HCT116 (cell line): ENCODE results near the gene SLC4A7. TPM values are rescaled to one million over a fixed set of nuclear protein-coding genes. Genes with fewer than 3 reads are reported as not detected.

Experiments used
- ATAC-seq: fragments of 200-7000 bp; cut with Tn5 transposase; 2 replicates; pipeline ENCODE4 v1.9.1; 2020; ENCODE audit warnings: mild to moderate bottlenecking, moderate library complexity
- BruUV-seq: library from RNA; stranded (reverse); fragments of 400-500 nt; replicated peaks from 2 replicates; lab custom pipeline; 2021; lab: Mats Ljungman, UMichigan
- CTCF ChIA-PET: fragments of 300-600 bp; sonication (Branson Sonifier 250); formaldehyde crosslinking; loops from one replicate; lab custom pipeline; 2021; ENCODE audit warnings: antibody characterized with exemption; lab: Charles Lee
- POLR2A ChIA-PET: fragments of 300-600, 350-600 bp; sonication (Branson Sonifier 250); formaldehyde crosslinking; loops from one replicate; lab custom pipeline; 2021; ENCODE audit warnings: antibody characterized with exemption; lab: Charles Lee
- RAD21 ChIA-PET, 2 experiments: fragments of 300-600 bp; sonication (Branson Sonifier 250); formaldehyde crosslinking; loops; one replicate each; lab custom pipeline; 2023; ENCODE audit warnings: low total read pairs in 2 of 2; ENCODE audit not compliant: uncharacterized antibody in 2 of 2, unreplicated experiment in 2 of 2, low non-redundant PET in 1 of 2; lab: Charles Lee
- DNase-seq: peaks from one replicate; pipeline ENCODE4 v3.0.0-alpha.2; 2010; ENCODE audit warnings: low read depth, low spot score
- H2AFZ ChIP-seq: fragments of 200-600 bp; shearing (Covaris generic), sonication (generic); 2 replicates; pipeline ENCODE4 v1.6.1; 2017; ENCODE audit warnings: low read depth, mixed run types, mixed read lengths, antibody characterized with exemption, low read length; ENCODE audit not compliant: poor library complexity, severe bottlenecking
- H3K27ac ChIP-seq: 2 replicates; pipeline ENCODE4 v1.5.1; 2012; ENCODE audit warnings: low read depth, low read length
- H3K27me3 ChIP-seq: fragments of 200-600 bp; sonication (generic); 2 replicates; pipeline ENCODE4 v1.6.1; 2016; ENCODE audit warnings: mixed run types, low read length, mixed read lengths; ENCODE audit not compliant: insufficient read depth
- H3K36me3 ChIP-seq, 2 experiments: fragments of 200-500 bp in 1 of 2; fragments of 200-600 bp in 1 of 2; sonication (Bioruptor generic) in 1 of 2; sonication (generic) in 1 of 2; 2 replicates each; pipeline versions ENCODE4 v1.5.1 to v1.6.1; 2014 to 2016; ENCODE audit warnings: low read length in 2 of 2, inconsistent platforms in 1 of 2, mixed read lengths in 1 of 2, mixed run types in 1 of 2; ENCODE audit not compliant: insufficient read depth in 2 of 2, control insufficient read depth in 1 of 2
- H3K4me1 ChIP-seq, 2 experiments: fragments of 200-600 bp in 1 of 2; sonication (generic) in 1 of 2; 2 replicates each; pipeline versions ENCODE4 v1.5.1 to v1.6.1; 2012 to 2017; ENCODE audit warnings: low read length in 2 of 2, inconsistent platforms in 1 of 2, mild to moderate bottlenecking in 1 of 2, mixed read lengths in 1 of 2, mixed run types in 1 of 2, moderate library complexity in 1 of 2; ENCODE audit not compliant: insufficient read depth in 2 of 2, control insufficient read depth in 1 of 2
- H3K4me2 ChIP-seq: fragments of 200-600 bp; sonication (generic); 2 replicates; pipeline ENCODE4 v1.6.1; 2017; ENCODE audit warnings: mixed run types, low read length, mixed read lengths
- H3K4me3 ChIP-seq, 2 experiments: fragments of 200-600 bp in 1 of 2; sonication (generic) in 1 of 2; replicated peaks in 1 of 2; 2 replicates each; pipeline ENCODE4 v1.5.1; 2011 to 2016; ENCODE audit warnings: low read length in 2 of 2, control low read depth in 1 of 2, low read depth in 1 of 2, mild to moderate bottlenecking in 1 of 2, mixed read lengths in 1 of 2, mixed run types in 1 of 2
- H3K79me2 ChIP-seq: fragments of 200-600 bp; sonication (generic); 2 replicates; pipeline ENCODE4 v1.6.1; 2017; ENCODE audit warnings: mild to moderate bottlenecking, mixed run types, low read length, moderate library complexity, mixed read lengths; ENCODE audit not compliant: insufficient read depth
- H3K9ac ChIP-seq: fragments of 200-600 bp; sonication (generic); 2 replicates; pipeline ENCODE4 v1.6.1; 2016; ENCODE audit warnings: low read length, mixed read lengths
- H3K9me2 ChIP-seq: fragments of 200-600 bp; sonication (generic), shearing (Covaris generic); 2 replicates; pipeline ENCODE4 v1.6.1; 2017; ENCODE audit warnings: mixed run types, mild to moderate bottlenecking, moderate library complexity; ENCODE audit not compliant: insufficient read depth
- H3K9me3 ChIP-seq, 2 experiments: fragments of 200-500 bp in 1 of 2; fragments of 200-600 bp in 1 of 2; sonication (Bioruptor generic) in 1 of 2; sonication (generic) in 1 of 2; 2 replicates each; pipeline ENCODE4 v1.6.1; 2014 to 2017; ENCODE audit warnings: low read length in 2 of 2, mixed read lengths in 2 of 2, inconsistent platforms in 1 of 2, low read depth in 1 of 2, mild to moderate bottlenecking in 1 of 2, mixed run types in 1 of 2, moderate library complexity in 1 of 2; ENCODE audit not compliant: control insufficient read depth in 1 of 2, insufficient read depth in 1 of 2
- H4K20me1 ChIP-seq: fragments of 200-600 bp; sonication (generic), shearing (Covaris generic); 2 replicates; pipeline ENCODE4 v1.6.1; 2017; ENCODE audit warnings: mixed run types, mild to moderate bottlenecking, moderate library complexity; ENCODE audit not compliant: insufficient read depth
- CEBPB ChIP-seq: IDR thresholded peaks from 2 replicates; pipeline ENCODE4 v1.6.1; 2012; ENCODE audit warnings: low read depth
- ELF1 ChIP-seq: IDR thresholded peaks from 2 replicates; pipeline ENCODE4 v1.6.1; 2012; ENCODE audit warnings: low read depth, borderline replicate concordance
- EZH2 ChIP-seq: fragments of 200-600 bp; sonication (generic); IDR thresholded peaks from 2 replicates; pipeline ENCODE4 v1.6.1; 2017; ENCODE audit warnings: antibody characterized with exemption, mixed run types
- EZH2phosphoT487 ChIP-seq: fragments of 200-600 bp; IDR thresholded peaks from 2 replicates; pipeline ENCODE4 v1.6.1; 2018; ENCODE audit warnings: antibody characterized with exemption, borderline replicate concordance
- MAX ChIP-seq: IDR thresholded peaks from 2 replicates; pipeline ENCODE4 v1.6.1; 2012
- POLR2A ChIP-seq: IDR thresholded peaks from 2 replicates; pipeline ENCODE4 v1.7.0; 2011; ENCODE audit warnings: borderline replicate concordance; ENCODE audit not compliant: insufficient read depth, insufficient read length; ENCODE audit errors: extremely low read depth
- RAD21 ChIP-seq: IDR thresholded peaks from 2 replicates; pipeline ENCODE4 v1.6.1; 2012; ENCODE audit warnings: low read depth, mild to moderate bottlenecking
- SP1 ChIP-seq: IDR thresholded peaks from 2 replicates; pipeline ENCODE4 v1.6.1; 2012; ENCODE audit warnings: low read depth
- TCF7L2 ChIP-seq: IDR thresholded peaks from 2 replicates; pipeline ENCODE4 v1.7.0; 2011; ENCODE audit warnings: borderline replicate concordance, inconsistent platforms; ENCODE audit not compliant: insufficient read depth, insufficient read length; ENCODE audit errors: extremely low read depth
- YY1 ChIP-seq: IDR thresholded peaks from 2 replicates; pipeline ENCODE4 v1.6.1; 2011; ENCODE audit warnings: low read length, low read depth, moderate library complexity, mild to moderate bottlenecking; ENCODE audit not compliant: insufficient replicate concordance; ENCODE audit errors: extremely low read depth
- intact Hi-C: fragments of 100-400 bp; cut with micrococcal nuclease; formaldehyde crosslinking; loops from 2 replicates; pipeline ENCODE4 v1.10.0; 2022
- total RNA-seq: library from RNA; stranded (reverse); gene quantifications from one replicate; pipeline ENCODE4 v1.2.1, GENCODE V29; 2021; ENCODE audit not compliant: unreplicated experiment

SLC4A7 gene
- total RNA-seq, 1 experiment from 2014 or later = 37.6 TPM

- Histone ChIP-seq H3K27ac (no peak overlapping the region), H4K20me1 (no peaks in the 10 kb centered on the region), H3K4me1 (peaks cover 3 to 23% of the 10 kb centered on the region in 2 experiments; a peak in 3 of 4 replicates), H3K27me3 (no peaks in the 10 kb centered on the region), H3K79me2 (peaks cover 30% of the 10 kb centered on the region), H3K9me2 (no peaks in the 10 kb centered on the region), H3K9ac (no peak overlapping the region), H3K36me3 (no peaks in the 10 kb centered on the region), H3K4me2 (no peak overlapping the region), H3K4me3 (no peak overlapping the region), H2AFZ (no peak overlapping the region), H3K9me3 (no peaks in the 10 kb centered on the region)
- BruUV-seq = no TSS peak
- POLR2A ChIA-PET = interaction anchor here (0.7 kb wide), 1 partner anchor 10 kb away, joined by 3 read pairs; no protein-coding TSS in a partner anchor
- intact Hi-C loops = loop anchor here (2.0 kb wide), 2 partner anchors 49 to 173 kb away; no protein-coding TSS in a partner anchor
- RAD21 ChIA-PET = no interaction called here
- ATAC-seq (no peak), DNase-seq (no peak)
- TF ChIP-seq ELF1 = no peak
- no peak for TF ChIP-seq CEBPB
- TF ChIP-seq POLR2A = no peak
- no peak for TF ChIP-seq SP1
- TF ChIP-seq EZH2phosphoT487 = no peak
- TF ChIP-seq YY1 = no peak
- no peak for TF ChIP-seq EZH2
- no peak for TF ChIP-seq MAX
- no peak for TF ChIP-seq TCF7L2
- no peak for TF ChIP-seq RAD21
- CTCF ChIA-PET = interaction anchor here (1.0 kb wide), 1 partner anchor 10 kb away, joined by 3 read pairs; no protein-coding TSS in a partner anchor
These were observed 1.7 kb upstream of the SLC4A7 start for GRCh38 chr3:27485866-27486265.
